HEK293T (cell line): ENCODE data around the gene PLCB1.

Experiments
- FOXA1 ChIP-seq: fragments of 450-650 bp; IDR thresholded peaks from 2 replicates; pipeline ENCODE4 v1.6.1; 2016; ENCODE audit warnings: mild to moderate bottlenecking
- FOXK2 ChIP-seq: fragments of 450-650 bp; IDR thresholded peaks from 2 replicates; pipeline ENCODE4 v1.6.1; 2016; ENCODE audit warnings: mild to moderate bottlenecking
- FOXM1 ChIP-seq: fragments of 450-650 bp; IDR thresholded peaks from 2 replicates; pipeline ENCODE4 v1.6.1; 2017; ENCODE audit warnings: mild to moderate bottlenecking, borderline replicate concordance
- TARDBP ChIP-seq: fragments of 450-650 bp; IDR thresholded peaks from 2 replicates; pipeline ENCODE4 v1.6.1; 2016

DNA sequence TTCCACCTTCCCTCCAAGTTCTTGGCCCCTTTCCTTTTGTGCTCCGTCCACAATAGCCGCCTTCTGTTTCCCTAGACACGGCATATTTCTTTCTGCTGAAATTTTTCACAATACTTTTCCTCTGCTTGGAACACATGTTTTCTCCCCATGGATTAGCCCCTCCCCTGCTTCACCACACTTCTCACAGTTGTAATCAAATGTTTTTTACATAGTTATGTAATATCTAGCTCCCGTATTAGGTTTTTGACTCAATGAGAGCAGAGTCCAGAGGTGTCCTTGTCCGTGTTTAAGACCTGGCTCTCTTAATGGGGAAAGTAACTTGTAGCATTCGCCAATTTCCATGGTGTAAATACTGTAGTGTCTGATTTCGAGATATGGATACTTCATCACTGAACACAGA is 34.7 kb downstream of the PLCB1 start:
- TF ChIP-seq FOXA1: no peak
- TF ChIP-seq FOXK2: no peak
- no peak for TF ChIP-seq TARDBP
- TF ChIP-seq FOXM1: no peak
